Transverse colon (tissue), 4 donors: Measurements from ENCODE around the gene AJAP1. TPM values are rescaled to one million over a fixed set of nuclear protein-coding genes. Genes with fewer than 3 reads are reported as not detected.

Experiments
- DNase-seq: peaks from one replicate; pipeline ENCODE4 v3.0.0-alpha.2; 2019
- H3K27ac ChIP-seq, 4 donors: fragments of 200-600 bp; sonication (generic); 2 replicates each; pipeline ENCODE4 v1.5.1; 2016 to 2018; ENCODE audit warnings: inconsistent platforms in 4 of 4
- H3K27me3 ChIP-seq: fragments of 200-600 bp; sonication (generic); 2 replicates; pipeline ENCODE4 v1.5.1; 2017; ENCODE audit warnings: inconsistent platforms
- H3K36me3 ChIP-seq, 4 donors: fragments of 200-600 bp; sonication (generic); 2 replicates each; pipeline ENCODE4 v1.5.1; 2017 to 2019; ENCODE audit warnings: inconsistent platforms in 4 of 4
- H3K4me1 ChIP-seq, 4 donors: fragments of 200-600 bp; sonication (generic); 2 replicates each; pipeline ENCODE4 v1.5.1; 2017 to 2020; ENCODE audit warnings: inconsistent platforms in 4 of 4
- H3K4me3 ChIP-seq, 4 donors: fragments of 200-600 bp; sonication (generic); 1 replicate in 1 of 4; 2 replicates in 3 of 4; pipeline versions ENCODE4 v1.5.1 to v1.6.1; 2017 to 2019; ENCODE audit warnings: inconsistent platforms in 4 of 4
- H3K9me3 ChIP-seq, 2 donors: fragments of 200-600 bp; sonication (generic); 2 replicates each; pipeline ENCODE4 v1.5.1; 2017 to 2019; ENCODE audit warnings: inconsistent platforms in 2 of 2
- CTCF ChIP-seq, 5 experiments: fragments of 200-600 bp in 3 of 5; fragments of 450-650 bp in 2 of 5; sonication (generic) in 3 of 5; IDR thresholded peaks; 1 replicate in 2 of 5; 2 replicates in 3 of 5; pipeline ENCODE4 v1.5.1; 2016 to 2017; ENCODE audit warnings: antibody characterized with exemption in 5 of 5, inconsistent platforms in 3 of 5, mild to moderate bottlenecking in 2 of 5, moderate library complexity in 1 of 5
- EP300 ChIP-seq: sonication (generic); formaldehyde crosslinking; IDR thresholded peaks from one replicate; pipeline ENCODE4 v1.6.1; 2017; ENCODE audit warnings: antibody characterized with exemption, low read depth
- POLR2A ChIP-seq: fragments of 450-650 bp; IDR thresholded peaks from one replicate; pipeline ENCODE4 v1.6.1; 2016; ENCODE audit warnings: antibody characterized with exemption, mild to moderate bottlenecking, moderate library complexity
- POLR2AphosphoS5 ChIP-seq, 3 donors: sonication (generic); formaldehyde crosslinking; IDR thresholded peaks; one replicate each; pipeline ENCODE4 v1.6.1; 2016; ENCODE audit warnings: antibody characterized with exemption in 3 of 3
- WGBS, 2 donors: methylation state at CpG; one replicate each; pipeline ENCODE4 v1.1.5; 2018; ENCODE audit warnings: low coverage in 1 of 2; 5-methylcytosine and 5-hydroxymethylcytosine counted together
- in situ Hi-C, 4 donors: fragments of 200-750 bp; cut with MboI; loops; one replicate each; pipeline versions ENCODE4 v1.15.0 to v1.15.1; 2017; ENCODE audit warnings: low sequenced_read_pairs in 3 of 4, low pct_ligation_motif_present in 1 of 4, low pct_unique_long_range_greater_than_20kb in 1 of 4
- intact Hi-C: fragments of 100-400 bp; cut with DNase I; formaldehyde crosslinking; loops from one replicate; pipeline ENCODE4 v1.15.1; 2023; ENCODE audit warnings: low total_unique reads
- total RNA-seq, 4 donors: library from RNA; depleted of rRNA; stranded (reverse); fragments of >200 nt; gene quantifications; one replicate each; pipeline ENCODE4 v1.1.0, GENCODE V29; 2016

AJAP1 gene
- total RNA-seq, 4 donors from 2014 or later, result 0.14 to 0.16 TPM; not detected in 2

GRCh38 chr1:4692437-4692836 is 38.0 kb downstream of the AJAP1 start:
- Histone ChIP-seq H3K36me3 (no peaks in the 10 kb centered on the region), H3K27me3 (no peaks in the 10 kb centered on the region), H3K9me3 (no peaks in the 10 kb centered on the region), H3K4me1 (no peaks in the 10 kb centered on the region), H3K27ac (no peak overlapping the region), H3K4me3 (no peak overlapping the region)
- TF ChIP-seq CTCF (IDR thresholded peaks at IDR 0.05) (no peak), EP300 (no peak), POLR2A (no peak), POLR2AphosphoS5 (IDR thresholded peaks at IDR 0.05) (no peak)
- 70 to 80% methylated on average over 1 to 6 of the region's 6 CpGs for WGBS, 2 donors
- in situ Hi-C loops (no loop called here), intact Hi-C loops (no loop called here)
- DNase-seq, result no peak

- 49% methylated on average over 6 of the region's 6 CpGs; no CpG with 5 or more reads in 1 of the 2 donors for WGBS, 2 donors
Measured at GRCh38 chr1:4693331-4693730, 38.9 kb downstream of the AJAP1 start.

GRCh38 chr1:4693891-4694290 is 39.5 kb downstream of the AJAP1 start:
- no peak overlapping the region for H3K27ac ChIP-seq
- no peaks in the 10 kb centered on the region for H3K36me3 ChIP-seq
- H3K27me3 ChIP-seq, result no peaks in the 10 kb centered on the region
- H3K9me3 ChIP-seq, result no peaks in the 10 kb centered on the region
- WGBS, 2 donors, result 71% methylated on average over 8 of the region's 10 CpGs; no CpG with 5 or more reads in 1 of the 2 donors
- intact Hi-C loops (no loop called here), in situ Hi-C loops (no loop called here)
- H3K4me1 ChIP-seq, result no peaks in the 10 kb centered on the region
- no peak overlapping the region for H3K4me3 ChIP-seq
- TF ChIP-seq POLR2AphosphoS5 (IDR thresholded peaks at IDR 0.05), result no peak
- TF ChIP-seq EP300, result no peak
- no peak for TF ChIP-seq CTCF (IDR thresholded peaks at IDR 0.05)
- TF ChIP-seq POLR2A, result no peak
- no peak for DNase-seq

More at GRCh38 chr1:4693331-4693730, 38.9 kb downstream of the AJAP1 start:
- Histone ChIP-seq H3K27ac (no peak overlapping the region), H3K4me3 (no peak overlapping the region), H3K27me3 (no peaks in the 10 kb centered on the region), H3K9me3 (no peaks in the 10 kb centered on the region), H3K4me1 (no peaks in the 10 kb centered on the region), H3K36me3 (no peaks in the 10 kb centered on the region)
- in situ Hi-C loops (no loop called here), intact Hi-C loops (no loop called here)
- TF ChIP-seq POLR2AphosphoS5 (IDR thresholded peaks at IDR 0.05) (no peak), EP300 (no peak), CTCF (IDR thresholded peaks at IDR 0.05) (no peak), POLR2A (no peak)
- no peak for DNase-seq

GRCh38 chr1:4694492-4694891 is 40.1 kb downstream of the AJAP1 start:
- in situ Hi-C loops (no loop called here), intact Hi-C loops (no loop called here)
- no peaks in the 10 kb centered on the region for H3K36me3 ChIP-seq
- H3K27me3 ChIP-seq, result no peaks in the 10 kb centered on the region
- no peak overlapping the region for H3K4me3 ChIP-seq
- H3K9me3 ChIP-seq, result no peaks in the 10 kb centered on the region
- H3K27ac ChIP-seq, result no peak overlapping the region
- DNase-seq, result no peak
- TF ChIP-seq POLR2AphosphoS5 (IDR thresholded peaks at IDR 0.05) (no peak), CTCF (IDR thresholded peaks at IDR 0.05) (no peak)
- no peaks in the 10 kb centered on the region for H3K4me1 ChIP-seq
- 67 to 74% methylated on average over 6 to 9 of the region's 9 CpGs for WGBS, 2 donors
